ENCODE results near the gene RYR2.

Gene RYR2

GRCh38 chr1:237065903-237066302, 23.9 kb downstream of the RYR2 start:
- no peak for DNase-seq (ENCODE audit: low read depth in 2 of 2)
- no peak overlapping the region for H3K4me3 ChIP-seq (replicated peaks in 1 of 2; ENCODE audit: low read depth in 2 of 2, low read length in 2 of 2)
- TF ChIP-seq CTCF (IDR thresholded peaks at IDR 0.05; ENCODE audit: low read depth, low read length), result no peak

DNA sequence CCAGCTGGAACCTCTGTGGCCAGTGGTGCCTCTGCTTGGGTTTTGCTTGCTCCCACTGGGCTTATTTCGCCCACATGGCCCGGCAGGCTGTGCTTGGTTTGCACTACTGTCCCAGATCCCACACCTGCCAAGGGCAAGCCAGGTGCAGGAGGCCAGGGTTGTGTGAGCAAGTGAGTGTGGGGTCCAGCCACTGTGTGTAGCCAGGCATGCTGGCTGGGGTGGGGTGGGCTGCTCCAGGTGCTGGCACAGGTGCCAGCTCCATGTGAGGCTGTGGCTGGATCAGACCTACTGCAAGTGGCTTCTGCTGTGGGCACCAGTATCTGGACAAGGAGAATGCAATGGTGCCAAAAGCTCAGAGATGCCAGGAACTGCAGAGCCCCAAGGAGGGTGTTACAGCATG, 28.5 kb downstream of the RYR2 start:
- no peak for DNase-seq (ENCODE audit: low read depth in 2 of 2)
- no peak for TF ChIP-seq CTCF (IDR thresholded peaks at IDR 0.05; ENCODE audit: low read depth, low read length)
- H3K4me3 ChIP-seq (replicated peaks in 1 of 2; ENCODE audit: low read depth in 2 of 2, low read length in 2 of 2), result no peak overlapping the region

- no peak for TF ChIP-seq CTCF (IDR thresholded peaks at IDR 0.05; ENCODE audit: low read depth, low read length)
- no peak for DNase-seq (ENCODE audit: low read depth in 2 of 2)
- H3K4me3 ChIP-seq (replicated peaks in 1 of 2; ENCODE audit: low read depth in 2 of 2, low read length in 2 of 2), result no peak overlapping the region
These were observed 29.8 kb downstream of the RYR2 start for GRCh38 chr1:237071641-237072420.

DNA sequence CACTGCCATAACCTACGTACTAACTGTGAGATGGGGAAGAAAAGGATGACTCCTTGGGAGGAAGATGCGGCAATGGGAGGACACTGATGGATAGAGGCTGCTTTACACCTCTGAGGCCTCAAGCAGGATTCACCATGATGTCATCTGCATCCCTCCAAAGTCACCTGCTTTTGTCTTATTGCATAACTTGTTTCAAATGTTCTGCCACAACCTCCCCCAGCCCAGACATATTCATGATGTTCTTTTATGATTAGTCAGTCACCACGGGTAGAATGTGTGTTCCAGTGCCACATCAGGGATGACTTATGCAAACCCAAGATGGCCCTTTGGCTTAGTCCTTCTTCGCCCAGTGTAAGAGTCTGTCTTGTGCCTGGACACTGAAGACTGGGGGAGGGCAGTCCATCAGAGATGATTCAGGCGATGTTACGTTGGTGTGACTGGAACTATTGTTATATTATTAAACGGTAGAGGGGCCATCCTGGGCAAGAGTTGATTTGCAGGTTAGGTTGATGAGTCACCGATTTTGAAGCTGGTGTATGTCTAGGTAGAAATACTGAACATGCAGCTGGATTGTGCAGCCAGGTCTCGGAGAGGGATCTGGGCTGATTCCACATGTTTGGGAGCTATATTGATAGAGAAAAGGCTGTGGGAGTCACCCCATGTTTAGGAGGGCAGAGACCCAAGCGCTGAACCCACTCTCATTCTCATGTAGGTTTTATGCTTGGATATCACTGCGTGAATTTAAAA, 32.6 kb downstream of the RYR2 start:
- no peak overlapping the region for H3K4me3 ChIP-seq (replicated peaks in 1 of 2; ENCODE audit: low read depth in 2 of 2, low read length in 2 of 2)
- no peak for TF ChIP-seq CTCF (IDR thresholded peaks at IDR 0.05; ENCODE audit: low read depth, low read length)
- DNase-seq (ENCODE audit: low read depth in 2 of 2), result no peak

DNA sequence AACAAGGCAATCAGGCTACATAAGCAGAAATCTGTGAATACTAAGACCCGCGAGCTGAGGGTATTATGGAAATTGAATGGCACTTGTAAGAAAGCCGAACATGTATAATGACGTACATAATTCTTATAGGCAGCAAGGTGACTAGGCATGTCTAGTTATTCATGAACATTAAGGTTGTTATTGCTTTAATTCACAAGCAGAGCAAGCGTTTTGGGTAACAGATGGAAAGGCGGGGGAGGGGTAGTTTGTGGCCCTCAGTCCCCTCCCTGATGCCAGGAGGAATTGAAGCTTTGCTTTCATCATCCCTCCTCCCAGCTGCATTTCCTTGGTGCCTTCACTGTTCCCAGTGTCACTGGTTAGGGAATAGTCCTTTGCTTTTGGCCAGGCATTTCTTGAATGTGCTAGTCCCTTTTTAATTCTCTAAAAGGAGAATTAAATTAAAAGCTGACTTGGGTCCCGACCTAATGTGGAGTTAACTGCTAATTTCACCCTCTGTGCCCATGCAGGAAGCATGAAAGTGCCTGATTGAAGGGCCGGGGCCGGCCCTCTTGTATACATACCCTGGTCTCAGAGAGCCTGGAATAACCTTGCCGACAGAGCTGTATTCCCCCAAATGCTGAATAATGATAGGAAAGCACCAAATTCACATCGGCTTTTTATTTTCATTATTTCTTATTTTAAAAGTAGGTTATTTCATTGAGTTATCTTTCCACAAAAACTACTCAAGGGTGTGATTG, 42.5 kb downstream of the RYR2 start:
- no peak for DNase-seq (ENCODE audit: low read depth in 2 of 2)
- H3K4me3 ChIP-seq (replicated peaks in 1 of 2; ENCODE audit: low read depth in 2 of 2, low read length in 2 of 2), result no peak overlapping the region
- no peak for TF ChIP-seq CTCF (IDR thresholded peaks at IDR 0.05; ENCODE audit: low read depth, low read length)

- no peak for TF ChIP-seq CTCF (IDR thresholded peaks at IDR 0.05; ENCODE audit: low read depth, low read length)
- H3K4me3 ChIP-seq (replicated peaks in 1 of 2; ENCODE audit: low read depth in 2 of 2, low read length in 2 of 2), result no peak overlapping the region
- no peak for DNase-seq (ENCODE audit: low read depth in 2 of 2)
These were observed 49.7 kb downstream of the RYR2 start for GRCh38 chr1:237091691-237092090.

All from cardiac fibroblast (primary cell).